Ovary (tissue), 3 donors: ENCODE measurements around the gene NDFIP2.

ENCODE experiments used
- EP300 ChIP-seq: sonication (generic); formaldehyde crosslinking; IDR thresholded peaks from one replicate; pipeline ENCODE4 v1.6.1; 2017; ENCODE audit warnings: antibody characterized with exemption
- POLR2A ChIP-seq: fragments of 450-650 bp; IDR thresholded peaks from one replicate; pipeline ENCODE4 v1.6.1; 2017; ENCODE audit warnings: antibody characterized with exemption, mild to moderate bottlenecking, moderate library complexity
- TF ChIP-seq, protein P1 (sequence below), 3 donors: fragments of 450-650 bp in 2 of 3; fragments of 200-600 bp in 1 of 3; IDR thresholded peaks; one replicate each; pipeline versions ENCODE4 v1.5.1 to v1.8.0; 2016 to 2022; ENCODE audit warnings: antibody characterized with exemption in 3 of 3, mild to moderate bottlenecking in 1 of 3
- donor health status: DM: no; HTN: no; CAD: no.

- TF ChIP-seq POLR2A (no peak), EP300 (no peak)
- TF ChIP-seq, protein P1, sequence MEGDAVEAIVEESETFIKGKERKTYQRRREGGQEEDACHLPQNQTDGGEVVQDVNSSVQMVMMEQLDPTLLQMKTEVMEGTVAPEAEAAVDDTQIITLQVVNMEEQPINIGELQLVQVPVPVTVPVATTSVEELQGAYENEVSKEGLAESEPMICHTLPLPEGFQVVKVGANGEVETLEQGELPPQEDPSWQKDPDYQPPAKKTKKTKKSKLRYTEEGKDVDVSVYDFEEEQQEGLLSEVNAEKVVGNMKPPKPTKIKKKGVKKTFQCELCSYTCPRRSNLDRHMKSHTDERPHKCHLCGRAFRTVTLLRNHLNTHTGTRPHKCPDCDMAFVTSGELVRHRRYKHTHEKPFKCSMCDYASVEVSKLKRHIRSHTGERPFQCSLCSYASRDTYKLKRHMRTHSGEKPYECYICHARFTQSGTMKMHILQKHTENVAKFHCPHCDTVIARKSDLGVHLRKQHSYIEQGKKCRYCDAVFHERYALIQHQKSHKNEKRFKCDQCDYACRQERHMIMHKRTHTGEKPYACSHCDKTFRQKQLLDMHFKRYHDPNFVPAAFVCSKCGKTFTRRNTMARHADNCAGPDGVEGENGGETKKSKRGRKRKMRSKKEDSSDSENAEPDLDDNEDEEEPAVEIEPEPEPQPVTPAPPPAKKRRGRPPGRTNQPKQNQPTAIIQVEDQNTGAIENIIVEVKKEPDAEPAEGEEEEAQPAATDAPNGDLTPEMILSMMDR (IDR thresholded peaks at IDR 0.05), result no peak
These were observed 15.2 kb downstream of the NDFIP2 start for GRCh38 chr13:79496188-79496587.
